BLaER1 treated with 17β-estradiol and CSF1 and Interleukin-3, amounts not matched to agents 10 nM and 100 nM (cell line): ENCODE measurements around the gene CHN2.

Experiments
- H3K27ac ChIP-seq, 11 experiments: shearing (Covaris generic); formaldehyde crosslinking; 2 replicates each; pipeline ENCODE4 v1.8.1; 2022
- H3K27me3 ChIP-seq, 11 experiments: shearing (Covaris generic); formaldehyde crosslinking; 2 replicates each; pipeline ENCODE4 v1.8.1; 2022
- H3K36me3 ChIP-seq, 11 experiments: shearing (Covaris generic); formaldehyde crosslinking; 2 replicates each; pipeline ENCODE4 v1.8.1; 2022
- H3K4me1 ChIP-seq, 10 experiments: shearing (Covaris generic); formaldehyde crosslinking; 2 replicates each; pipeline ENCODE4 v1.8.1; 2022
- H3K4me2 ChIP-seq, 11 experiments: shearing (Covaris generic); formaldehyde crosslinking; 2 replicates each; pipeline ENCODE4 v1.8.1; 2022
- H3K4me3 ChIP-seq, 10 experiments: shearing (Covaris generic); formaldehyde crosslinking; 2 replicates each; pipeline ENCODE4 v1.8.1; 2022
- H3K9ac ChIP-seq, 11 experiments: shearing (Covaris generic); formaldehyde crosslinking; 2 replicates each; pipeline ENCODE4 v1.8.1; 2022
- H3K9me3 ChIP-seq, 11 experiments: shearing (Covaris generic); formaldehyde crosslinking; replicated peaks in 1 of 11; 2 replicates each; pipeline ENCODE4 v1.8.1; 2022
- H4K20me1 ChIP-seq, 11 experiments: shearing (Covaris generic); formaldehyde crosslinking; 2 replicates each; pipeline ENCODE4 v1.8.1; 2022
- Cebpa-rat ChIP-seq, 11 experiments: shearing (Covaris generic); IDR thresholded peaks; 2 replicates each; pipeline ENCODE4 v1.8.1; 2022

The CHN2 gene

DNA sequence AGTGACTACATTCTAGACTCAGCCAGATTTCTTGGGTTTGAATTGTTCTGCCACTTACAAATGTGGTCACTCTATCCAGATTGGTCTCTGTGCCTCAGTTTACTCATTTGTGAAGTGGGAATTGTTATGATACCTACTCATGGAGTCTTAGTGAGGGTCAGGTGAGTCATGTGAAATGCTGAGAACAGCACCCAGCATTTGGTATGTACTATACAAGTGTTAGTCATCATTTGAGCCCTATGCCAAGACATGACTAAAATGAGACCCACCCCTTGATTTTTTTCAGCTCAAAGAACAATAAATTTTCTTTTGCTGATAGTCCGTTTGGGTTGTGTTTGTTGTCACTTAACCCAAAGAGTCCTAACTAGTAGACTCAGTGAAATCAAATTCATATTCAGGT lies 92.8 kb downstream of the CHN2 start:
- H3K4me3 ChIP-seq = no peak overlapping the region
- H3K27me3 ChIP-seq = peaks cover 0 to 61% (median 0%) of the 10 kb centered on the region in 11 experiments; a peak in 4 of 22 replicates
- H3K36me3 ChIP-seq = no peaks in the 10 kb centered on the region
- no peak for TF ChIP-seq Cebpa-rat (IDR thresholded peaks at IDR 0.05)
- H4K20me1 ChIP-seq = 0 out of 22 replicates have a peak, but pooled peaks cover 0 to 5% (median 0%) of the 10 kb centered on the region in 11 experiments
- H3K4me2 ChIP-seq = no peak overlapping the region
- peaks cover 0 to 15% (median 11%) of the 10 kb centered on the region in 10 experiments; a peak in 15 of 20 replicates for H3K4me1 ChIP-seq
- H3K9ac ChIP-seq = no peak overlapping the region
- H3K27ac ChIP-seq = no peak overlapping the region
- H3K9me3 ChIP-seq = no peaks in the 10 kb centered on the region

DNA sequence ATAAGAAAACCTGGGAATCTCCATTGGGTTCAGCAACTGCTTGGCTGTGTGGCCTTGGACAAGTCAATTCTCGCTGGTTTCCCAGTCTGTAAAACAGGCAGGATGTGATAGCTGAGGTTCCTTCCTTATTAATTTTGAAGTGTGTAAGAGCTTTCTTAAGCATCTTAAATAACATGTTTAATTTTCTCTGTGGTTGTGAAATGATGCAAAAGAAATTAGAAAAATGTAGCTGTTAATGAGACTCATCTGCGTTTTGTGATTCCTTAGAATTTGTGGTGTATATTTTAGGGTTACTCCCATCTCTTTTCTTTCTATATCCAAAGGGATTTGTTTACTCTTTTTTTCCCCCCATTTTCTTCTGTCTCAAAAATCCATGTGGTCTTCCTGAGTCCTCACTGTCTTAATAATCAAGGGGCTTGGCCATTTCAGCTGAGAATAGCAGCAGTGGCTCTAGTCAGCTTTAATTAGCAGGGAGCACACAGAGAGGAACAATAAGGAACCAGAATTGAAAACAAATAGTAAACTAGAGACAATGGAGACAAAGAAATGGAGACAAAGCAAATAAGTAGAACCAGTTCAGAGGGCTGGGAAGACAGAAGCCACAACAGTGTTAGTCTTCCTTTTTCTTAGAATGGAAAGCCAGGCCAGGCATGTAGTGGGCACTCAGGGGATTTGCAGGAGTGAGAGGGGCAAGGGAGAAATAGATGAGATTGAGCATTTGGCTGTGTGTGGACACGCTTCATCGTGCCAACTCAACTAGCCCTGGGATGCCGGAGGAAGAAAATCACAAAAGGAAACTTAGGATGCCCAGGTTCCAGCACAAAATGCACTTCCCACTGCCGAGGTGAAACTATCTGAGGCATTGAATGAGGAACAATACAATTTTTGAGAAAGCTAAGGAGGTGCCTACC lies 93.9 kb downstream of the CHN2 start:
- no peak overlapping the region for H3K27ac ChIP-seq
- H3K9ac ChIP-seq = no peak overlapping the region
- H3K36me3 ChIP-seq = no peaks in the 10 kb centered on the region
- no peak overlapping the region for H3K4me3 ChIP-seq
- no peak for TF ChIP-seq Cebpa-rat (IDR thresholded peaks at IDR 0.05)
- no peaks in the 10 kb centered on the region for H3K9me3 ChIP-seq
- no peak overlapping the region for H3K4me2 ChIP-seq
- 0 out of 22 replicates have a peak, but pooled peaks cover 0 to 5% (median 0%) of the 10 kb centered on the region in 11 experiments for H4K20me1 ChIP-seq
- H3K27me3 ChIP-seq = peaks cover 0 to 67% (median 0%) of the 10 kb centered on the region in 11 experiments; a peak in 4 of 22 replicates
- H3K4me1 ChIP-seq = peaks cover 0 to 12% (median 9%) of the 10 kb centered on the region in 10 experiments; a peak in 15 of 20 replicates

DNA sequence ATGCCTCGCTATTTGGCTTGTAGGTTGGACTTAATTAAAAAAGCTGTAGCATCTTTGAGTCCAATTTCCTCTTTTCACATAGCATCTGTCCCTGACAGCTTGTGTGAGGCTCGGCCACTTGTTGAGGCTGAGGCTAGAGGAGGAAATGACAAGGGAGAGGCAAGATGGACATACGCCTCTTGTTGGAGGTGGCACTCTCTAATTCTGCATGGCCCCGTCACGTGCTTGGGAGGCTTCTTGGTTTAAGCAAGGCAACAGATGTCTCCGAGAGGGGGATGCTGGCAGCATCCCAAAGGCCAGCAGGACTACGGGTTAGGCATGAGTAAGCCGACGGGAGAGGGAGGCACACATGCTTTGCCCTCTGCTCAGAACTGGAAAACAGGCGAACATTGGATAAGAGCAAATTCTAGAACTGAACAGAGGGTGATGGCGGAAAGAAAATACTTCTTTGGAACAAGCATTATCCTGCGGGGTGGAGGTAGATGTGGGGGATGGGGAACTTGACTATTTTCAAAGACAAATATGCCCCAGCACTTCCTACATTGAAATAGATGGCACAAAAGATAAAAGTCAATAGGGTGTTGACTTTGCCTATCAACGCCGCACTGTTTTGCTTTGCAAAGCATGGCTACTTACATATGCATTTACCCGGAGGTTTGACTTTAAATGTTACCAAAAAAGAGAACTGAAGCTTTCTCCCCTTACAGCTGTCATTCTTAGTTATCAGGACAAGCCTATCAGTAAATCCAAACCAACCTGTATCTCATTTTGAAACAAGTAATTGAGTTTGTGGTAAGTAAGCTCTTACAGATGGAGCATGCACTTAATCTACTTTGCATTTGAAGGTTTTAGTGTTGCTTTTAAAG lies 94.8 kb downstream of the CHN2 start:
- H3K27me3 ChIP-seq = peaks cover 0 to 64% (median 0%) of the 10 kb centered on the region in 11 experiments; a peak in 4 of 22 replicates
- H3K4me2 ChIP-seq = no peak overlapping the region
- H3K27ac ChIP-seq = no peak overlapping the region
- H3K36me3 ChIP-seq = no peaks in the 10 kb centered on the region
- H3K4me1 ChIP-seq = peaks cover 0 to 12% (median 9%) of the 10 kb centered on the region in 10 experiments; a peak in 15 of 20 replicates
- no peak overlapping the region for H3K4me3 ChIP-seq
- no peak for TF ChIP-seq Cebpa-rat (IDR thresholded peaks at IDR 0.05)
- no peaks in the 10 kb centered on the region for H3K9me3 ChIP-seq
- H4K20me1 ChIP-seq = 0 out of 22 replicates have a peak, but pooled peaks cover 0 to 5% (median 0%) of the 10 kb centered on the region in 11 experiments
- no peak overlapping the region for H3K9ac ChIP-seq

DNA sequence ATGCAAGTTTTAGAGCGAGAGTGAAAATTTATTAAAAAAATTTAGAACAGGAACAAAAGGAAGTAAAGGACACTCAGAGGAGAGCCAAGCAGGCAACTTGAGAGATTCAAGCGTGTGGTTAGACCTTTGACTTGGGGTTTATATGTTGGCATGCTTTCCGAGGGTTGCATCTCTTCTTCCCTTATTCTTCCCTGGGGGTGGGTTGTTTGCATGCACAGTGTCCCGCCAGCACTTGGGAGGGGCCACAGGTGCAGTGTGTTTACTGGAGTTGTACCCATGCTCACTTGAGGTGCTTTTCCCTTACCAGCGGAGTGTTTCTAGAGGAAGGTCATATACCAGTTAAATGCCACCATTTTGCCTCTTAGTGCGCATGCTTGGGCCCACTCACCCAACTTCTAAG lies 96.3 kb downstream of the CHN2 start:
- Histone ChIP-seq H3K4me1 (peaks cover 0 to under 1% (median 0%) of the 10 kb centered on the region in 10 experiments; a peak in 2 of 20 replicates), H3K27ac (no peak overlapping the region), H3K36me3 (no peaks in the 10 kb centered on the region), H3K9ac (no peak overlapping the region), H3K4me2 (no peak overlapping the region), H4K20me1 (0 out of 22 replicates have a peak, but pooled peaks cover 0 to 5% (median 0%) of the 10 kb centered on the region in 11 experiments), H3K27me3 (peaks cover 0 to 52% (median 0%) of the 10 kb centered on the region in 11 experiments; a peak in 4 of 22 replicates), H3K9me3 (no peaks in the 10 kb centered on the region), H3K4me3 (no peak overlapping the region)
- TF ChIP-seq Cebpa-rat (IDR thresholded peaks at IDR 0.05) = no peak

DNA sequence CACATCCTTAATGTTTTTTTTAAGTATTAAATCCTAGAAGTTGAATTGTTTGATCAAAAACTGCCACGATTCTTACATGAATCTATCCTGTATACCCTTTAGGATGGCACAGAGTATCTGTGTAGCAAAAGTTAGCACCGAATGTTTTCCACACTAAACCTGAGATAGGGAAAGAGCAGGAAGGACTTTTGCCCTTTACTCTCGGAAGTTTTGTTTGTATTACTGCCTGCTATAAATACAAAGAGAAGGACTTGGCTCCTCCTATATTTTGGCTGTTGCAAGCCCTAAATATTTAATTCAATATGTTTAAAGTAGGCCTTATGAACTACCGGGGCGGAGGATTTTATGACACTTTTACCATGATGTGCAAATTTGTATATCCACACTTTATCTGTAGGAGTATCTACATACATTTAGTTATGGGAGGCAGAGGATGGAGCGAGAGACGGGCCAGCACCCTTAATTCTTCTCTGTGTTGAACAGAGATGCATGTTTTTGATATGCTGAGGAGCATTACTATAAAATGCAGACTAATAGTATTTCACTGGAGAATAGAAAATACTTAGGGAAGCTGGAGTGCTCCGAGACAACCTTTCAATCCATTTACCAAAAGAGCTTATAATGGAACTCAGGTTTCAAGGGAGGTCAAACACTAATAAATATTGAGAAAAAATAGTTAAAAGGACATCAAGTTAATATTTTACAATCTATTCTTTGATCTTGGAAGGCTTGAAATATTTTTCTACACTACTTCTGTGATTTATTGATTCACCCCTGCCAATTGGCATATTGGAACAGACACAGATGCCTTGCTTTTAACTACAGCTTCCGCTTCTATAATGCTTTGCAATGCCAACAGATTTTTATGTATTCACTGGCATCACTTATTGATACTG lies 97.4 kb downstream of the CHN2 start:
- Histone ChIP-seq H3K4me3 (no peak overlapping the region), H3K4me1 (no peaks in the 10 kb centered on the region; a peak in 2 of 20 replicates), H4K20me1 (0 out of 22 replicates have a peak, but pooled peaks cover 0 to 5% (median 0%) of the 10 kb centered on the region in 11 experiments), H3K9ac (no peak overlapping the region), H3K4me2 (no peak overlapping the region), H3K27me3 (peaks cover 0 to 44% (median 0%) of the 10 kb centered on the region in 11 experiments; a peak in 4 of 22 replicates), H3K9me3 (no peaks in the 10 kb centered on the region), H3K36me3 (no peaks in the 10 kb centered on the region), H3K27ac (no peak overlapping the region)
- no peak for TF ChIP-seq Cebpa-rat (IDR thresholded peaks at IDR 0.05)

DNA sequence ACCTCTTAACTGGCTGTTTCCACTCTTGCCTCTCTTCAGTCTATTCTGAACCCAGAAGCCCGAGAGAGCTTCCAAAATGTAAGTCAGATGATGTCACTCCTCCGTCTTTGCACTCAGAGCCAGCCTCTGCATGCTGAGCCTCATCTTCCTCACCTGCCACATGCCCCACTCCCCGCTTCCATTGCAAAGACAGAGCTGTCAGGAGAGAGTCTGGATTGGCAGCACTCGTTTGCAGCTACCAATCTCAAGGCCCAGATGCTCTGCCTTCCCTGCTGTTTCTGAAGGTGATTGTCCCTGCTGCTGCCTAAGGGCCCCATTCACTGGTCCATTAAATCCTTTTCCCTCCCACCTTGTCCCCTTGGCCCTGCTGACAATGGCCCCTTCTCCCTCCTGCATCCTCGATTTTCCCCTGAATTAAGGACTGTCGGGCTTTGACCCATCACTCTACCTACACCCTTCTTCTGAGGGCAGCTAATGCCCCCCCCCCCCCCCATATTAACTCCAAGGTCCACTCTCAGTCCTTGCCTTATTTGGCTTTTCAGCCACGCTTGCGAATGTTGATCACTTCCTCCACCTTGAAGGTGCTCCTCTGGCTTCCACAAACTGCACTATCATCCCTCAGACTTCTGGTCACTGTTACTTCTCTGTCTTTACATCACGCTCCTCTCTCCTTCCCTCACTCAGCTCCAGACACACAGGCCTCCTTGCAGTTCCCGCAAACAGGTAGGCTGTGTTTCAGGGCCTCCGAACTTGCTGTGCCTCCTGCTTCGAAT lies 98.5 kb downstream of the CHN2 start:
- Histone ChIP-seq H3K9me3 (no peaks in the 10 kb centered on the region), H3K27ac (no peak overlapping the region), H3K27me3 (peaks cover 0 to 38% (median 0%) of the 10 kb centered on the region in 11 experiments; a peak in 3 of 22 replicates), H3K4me2 (no peak overlapping the region), H3K4me1 (no peaks in the 10 kb centered on the region; a peak in 2 of 20 replicates), H3K4me3 (no peak overlapping the region), H3K9ac (no peak overlapping the region), H4K20me1 (0 out of 22 replicates have a peak, but pooled peaks cover 0 to 5% (median 0%) of the 10 kb centered on the region in 11 experiments), H3K36me3 (no peaks in the 10 kb centered on the region)
- no peak for TF ChIP-seq Cebpa-rat (IDR thresholded peaks at IDR 0.05)

DNA sequence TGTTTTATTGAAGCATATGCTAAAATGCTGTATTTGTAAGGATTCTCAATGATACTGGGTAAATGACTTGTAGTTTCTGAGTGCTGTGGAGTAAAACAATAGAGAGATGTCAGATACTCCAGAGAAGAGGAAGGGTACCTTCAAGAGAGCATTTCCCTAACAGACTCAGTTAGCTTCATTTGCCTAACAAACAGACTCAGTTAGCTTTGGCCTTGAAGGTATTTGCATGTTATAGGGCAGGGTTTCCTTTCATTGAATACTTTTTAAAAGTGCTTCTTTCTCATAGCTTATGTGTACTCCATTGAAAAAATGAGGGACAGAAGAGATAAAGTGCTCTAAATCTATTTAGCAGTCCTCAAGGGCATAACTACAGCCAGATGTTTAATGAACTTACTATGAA lies 101.8 kb downstream of the CHN2 start:
- Histone ChIP-seq H3K9me3 (no peaks in the 10 kb centered on the region), H3K4me1 (no peaks in the 10 kb centered on the region; a peak in 1 of 20 replicates), H4K20me1 (no peaks in the 10 kb centered on the region), H3K9ac (no peak overlapping the region), H3K27me3 (peaks cover 0 to 11% (median 0%) of the 10 kb centered on the region in 11 experiments; a peak in 3 of 22 replicates), H3K4me3 (no peak overlapping the region), H3K4me2 (no peak overlapping the region), H3K36me3 (no peaks in the 10 kb centered on the region), H3K27ac (no peak overlapping the region)
- TF ChIP-seq Cebpa-rat (IDR thresholded peaks at IDR 0.05) = no peak
